HepG2 (cell line): ENCODE data around the gene RHBDD1. TPM values are rescaled to one million over a fixed set of nuclear protein-coding genes. Genes with fewer than 3 reads are reported as not detected.

Experiments used
- ATAC-seq: fragments of 200-7000 bp; cut with Tn5 transposase; 3 replicates; pipeline ENCODE4 v1.9.1; 2020; ENCODE audit warnings: mild to moderate bottlenecking, moderate library complexity
- BruUV-seq: library from RNA; stranded (reverse); fragments of 400-500 nt; replicated peaks from 2 replicates; lab custom pipeline; 2021; lab: Mats Ljungman, UMichigan
- CTCF ChIA-PET: fragments of 300-600 bp; formaldehyde crosslinking; extraction: SDS; loops from one replicate; lab custom pipeline; 2021; ENCODE audit warnings: low total read pairs, inconsistent platforms, low intra/inter-chr PET ratio; lab: Yijun Ruan, JAX
- POLR2A ChIA-PET: fragments of 350-600 bp; sonication (Branson Sonifier 250); formaldehyde crosslinking; loops from one replicate; lab custom pipeline; 2020; ENCODE audit warnings: antibody characterized with exemption, inconsistent platforms; lab: Yijun Ruan, JAX
- DNase-seq: peaks from one replicate; pipeline ENCODE4 v3.0.0-alpha.2; 2015; ENCODE audit warnings: low spot score
- FAIRE-seq: peaks from 3 replicates; lab custom pipeline; 2011; peaks lifted over from hg19 to GRCh38; lab: Jason Lieb, UNC
- H2AFZ ChIP-seq: one replicate; pipeline ENCODE4 v1.6.1; 2011; ENCODE audit warnings: low read length, inconsistent platforms
- H3K27ac ChIP-seq: fragments of 300-600 bp; 3 replicates; pipeline ENCODE4 v1.8.0; 2011; ENCODE audit warnings: mixed run types, mild to moderate bottlenecking, mixed read lengths, low read length, inconsistent platforms; ENCODE audit not compliant: insufficient read depth; ENCODE audit errors: extremely low read length
- H3K27me3 ChIP-seq, 2 experiments: fragments of 200-600 bp in 1 of 2; 2 replicates in 1 of 2; 3 replicates in 1 of 2; pipeline versions ENCODE4 v1.6.0 to v1.8.0; 2011; ENCODE audit warnings: low read length in 2 of 2, mild to moderate bottlenecking in 2 of 2, moderate library complexity in 2 of 2, inconsistent platforms in 1 of 2; ENCODE audit not compliant: insufficient read depth in 2 of 2, control insufficient read depth in 1 of 2
- H3K36me3 ChIP-seq, 2 experiments: fragments of 200-600 bp in 1 of 2; replicated peaks in 1 of 2; 2 replicates in 1 of 2; 3 replicates in 1 of 2; pipeline versions ENCODE4 v1.5.1 to v1.8.0; 2011; ENCODE audit warnings: low read length in 2 of 2, inconsistent platforms in 1 of 2; ENCODE audit not compliant: insufficient read depth in 2 of 2, control insufficient read depth in 1 of 2
- H3K4me1 ChIP-seq: 2 replicates; pipeline ENCODE4 v1.5.1; 2012; ENCODE audit warnings: low read length, inconsistent platforms; ENCODE audit not compliant: insufficient read depth
- H3K4me2 ChIP-seq: 2 replicates; pipeline ENCODE4 v1.6.0; 2011; ENCODE audit warnings: low read depth, low read length, inconsistent platforms
- H3K4me3 ChIP-seq, 3 experiments: fragments of 200-600 bp in 1 of 3; sonication (generic), shearing (Covaris generic) in 1 of 3; replicated peaks in 1 of 3; 2 replicates each; pipeline ENCODE4 v1.5.1; 2011 to 2016; ENCODE audit warnings: low read length in 3 of 3, inconsistent platforms in 2 of 3, low read depth in 2 of 3, mild to moderate bottlenecking in 2 of 3, control low read depth in 1 of 3, mixed read lengths in 1 of 3; ENCODE audit not compliant: insufficient read depth in 1 of 3
- H3K79me2 ChIP-seq: one replicate; pipeline ENCODE4 v1.6.1; 2011; ENCODE audit warnings: low read length, inconsistent platforms; ENCODE audit not compliant: insufficient read depth
- H3K9ac ChIP-seq: 2 replicates; pipeline ENCODE4 v1.6.0; 2011; ENCODE audit warnings: mild to moderate bottlenecking, low read depth, low read length, inconsistent platforms; ENCODE audit not compliant: insufficient read depth
- H3K9me3 ChIP-seq: 2 replicates; pipeline ENCODE4 v1.5.1; 2012; ENCODE audit warnings: mild to moderate bottlenecking, low read length
- H4K20me1 ChIP-seq: 2 replicates; pipeline ENCODE4 v1.6.0; 2011; ENCODE audit warnings: inconsistent platforms, mild to moderate bottlenecking, low read length, moderate library complexity; ENCODE audit not compliant: insufficient read depth
- BCL6 ChIP-seq: IDR thresholded peaks from 2 replicates; pipeline ENCODE4 v1.6.1; 2016; ENCODE audit warnings: missing genetic modification reagents, missing compliant biosample characterization
- FOXO1 ChIP-seq: sonication (generic); formaldehyde crosslinking; IDR thresholded peaks from 2 replicates; pipeline ENCODE4 v1.4.0; 2020; ENCODE audit warnings: missing genetic modification reagents
- KLF11 ChIP-seq: IDR thresholded peaks from 2 replicates; pipeline ENCODE4 v1.6.1; 2016; ENCODE audit warnings: missing compliant biosample characterization
- MXI1 ChIP-seq: IDR thresholded peaks from 3 replicates; pipeline ENCODE4 v1.6.1; 2012; ENCODE audit warnings: low read depth, low read length, inconsistent platforms, borderline replicate concordance
- NFYB ChIP-seq: sonication (generic); formaldehyde crosslinking; IDR thresholded peaks from 2 replicates; pipeline ENCODE4 v1.4.0; 2020; ENCODE audit warnings: missing genetic modification reagents
- RFX3 ChIP-seq: IDR thresholded peaks from 2 replicates; pipeline ENCODE4 v1.6.1; 2016; ENCODE audit warnings: missing biosample characterization, missing genetic modification reagents
- SRF ChIP-seq: IDR thresholded peaks from 2 replicates; pipeline ENCODE4 v1.6.1; 2011; ENCODE audit warnings: mild to moderate bottlenecking, low read depth, low read length, moderate library complexity
- ZNF317 ChIP-seq: sonication (generic); formaldehyde crosslinking; IDR thresholded peaks from 2 replicates; pipeline ENCODE4 v1.5.0; 2020; ENCODE audit warnings: mild to moderate bottlenecking, missing genetic modification reagents
- ZNF337 ChIP-seq: sonication (generic); formaldehyde crosslinking; IDR thresholded peaks from 2 replicates; pipeline ENCODE4 v1.5.1; 2020; ENCODE audit warnings: missing genetic modification reagents, low read depth, mild to moderate bottlenecking, borderline replicate concordance
- WGBS: methylation state at CpG from one replicate; pipeline ENCODE4 v1.1.6; 2017; ENCODE audit warnings: low lambda C conversion rate; 5-methylcytosine and 5-hydroxymethylcytosine counted together
- in situ Hi-C: cut with HindIII; loops from 2 replicates; pipeline ENCODE4 v1.10.0; 2017; ENCODE audit warnings: low pct_unique_long_range_greater_than_20kb; ENCODE audit not compliant: extremely low pct_ligation_motif_present
- intact Hi-C: fragments of 100-400 bp; cut with micrococcal nuclease; formaldehyde crosslinking; loops from one replicate; pipeline ENCODE4 v1.10.0; 2022; ENCODE audit not compliant: unreplicated experiment
- polyA plus RNA-seq, 8 experiments: library from polyadenylated mRNA; depleted of rRNA in 3 of 8; stranded (reverse) in 7 of 8; unstranded in 1 of 8; fragments of >200 nt; fragmentation: Illumina TruSeq in 4 of 8; extraction: Trizol in 4 of 8; gene quantifications; 2 replicates each; pipeline versions ENCODE4 v1.2.1 to v1.2.3, GENCODE V29; 2011 to 2016; ENCODE audit warnings: low read depth in 4 of 8, missing spikeins in 1 of 8, mixed read lengths in 1 of 8; ENCODE audit not compliant: insufficient read depth in 1 of 8
- total RNA-seq, 5 experiments: library from RNA; depleted of rRNA; stranded (reverse); fragments of >200 nt; fragmentation: Illumina TruSeq; extraction: Trizol; gene quantifications; 2 replicates each; pipeline ENCODE4 v1.2.3, GENCODE V29; 2016; ENCODE audit warnings: low read depth in 1 of 5
- TF ChIP-seq, protein P1 (sequence below): sonication (generic); formaldehyde crosslinking; conservative IDR thresholded peaks from 2 replicates; pipeline ENCODE4 v1.8.0; 2022; ENCODE audit warnings: missing genetic modification reagents
- TF ChIP-seq, protein P2 (sequence below): IDR thresholded peaks from 2 replicates; pipeline ENCODE4 v1.6.1; 2012; ENCODE audit warnings: low read depth, low read length, improper control_type of control experiment

The RHBDD1 gene
- total and polyA plus RNA-seq, 2 of the 13 experiments (the other 11 are each of a cell fraction or from before 2014, with no cell fraction given), result 8.2 to 9.5 TPM

- Histone ChIP-seq H3K4me1 (no peaks in the 10 kb centered on the region), H3K27ac (no peak overlapping the region), H3K4me2 (no peak overlapping the region), H3K79me2 (no peaks in the 10 kb centered on the region), H3K27me3 (no peaks in the 10 kb centered on the region), H2AFZ (no peak overlapping the region), H3K9ac (no peak overlapping the region), H3K4me3 (no peak overlapping the region), H4K20me1 (no peaks in the 10 kb centered on the region), H3K36me3 (no peaks in the 10 kb centered on the region), H3K9me3 (no peaks in the 10 kb centered on the region)
- ChIA-PET CTCF (no interaction called here), POLR2A (no interaction called here)
- intact Hi-C loops (no loop called here), in situ Hi-C loops (no loop called here)
- no peak for TF ChIP-seq FOXO1 (CRISPR knock-in tag)
- TF ChIP-seq ZNF337 (CRISPR knock-in tag), result no peak
- no peak for TF ChIP-seq ZNF317
- BruUV-seq, result no TSS peak
- FAIRE-seq, result no peak
- WGBS, result 65% methylated on average over 2 of the region's 2 CpGs
- DNase-seq, result no peak
- ATAC-seq, result no peak
Measured at GRCh38 chr2:226999661-227000060, 163.8 kb downstream of the RHBDD1 start.

DNA sequence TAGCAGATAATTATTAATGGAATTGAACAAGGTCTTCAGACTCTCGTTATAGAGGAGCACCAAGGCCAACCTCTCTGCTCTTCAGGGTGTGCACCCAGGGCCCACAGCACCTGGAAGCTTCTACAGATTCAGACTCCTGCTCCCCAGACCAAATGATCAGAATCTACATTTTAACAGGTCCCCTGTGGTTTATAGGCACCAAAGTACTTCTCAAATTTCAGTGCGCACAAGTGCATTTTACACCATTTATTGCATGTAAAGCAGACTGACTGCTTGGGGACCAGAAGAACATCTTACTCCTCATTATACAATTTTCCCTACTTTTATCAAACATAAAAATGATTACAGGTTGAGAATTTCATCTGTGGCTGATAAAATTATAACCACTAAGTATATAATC is 164.3 kb downstream of the RHBDD1 start:
- Histone ChIP-seq H3K36me3 (no peaks in the 10 kb centered on the region), H3K79me2 (no peaks in the 10 kb centered on the region), H3K27me3 (no peaks in the 10 kb centered on the region), H2AFZ (no peak overlapping the region)
- no peak for DNase-seq
- TF ChIP-seq MXI1 (no peak), RFX3 (CRISPR knock-in tag) (no peak), NFYB (CRISPR knock-in tag) (no peak), KLF11 (CRISPR knock-in tag) (no peak), SRF (no peak), BCL6 (no peak)
- TF ChIP-seq, protein P1, sequence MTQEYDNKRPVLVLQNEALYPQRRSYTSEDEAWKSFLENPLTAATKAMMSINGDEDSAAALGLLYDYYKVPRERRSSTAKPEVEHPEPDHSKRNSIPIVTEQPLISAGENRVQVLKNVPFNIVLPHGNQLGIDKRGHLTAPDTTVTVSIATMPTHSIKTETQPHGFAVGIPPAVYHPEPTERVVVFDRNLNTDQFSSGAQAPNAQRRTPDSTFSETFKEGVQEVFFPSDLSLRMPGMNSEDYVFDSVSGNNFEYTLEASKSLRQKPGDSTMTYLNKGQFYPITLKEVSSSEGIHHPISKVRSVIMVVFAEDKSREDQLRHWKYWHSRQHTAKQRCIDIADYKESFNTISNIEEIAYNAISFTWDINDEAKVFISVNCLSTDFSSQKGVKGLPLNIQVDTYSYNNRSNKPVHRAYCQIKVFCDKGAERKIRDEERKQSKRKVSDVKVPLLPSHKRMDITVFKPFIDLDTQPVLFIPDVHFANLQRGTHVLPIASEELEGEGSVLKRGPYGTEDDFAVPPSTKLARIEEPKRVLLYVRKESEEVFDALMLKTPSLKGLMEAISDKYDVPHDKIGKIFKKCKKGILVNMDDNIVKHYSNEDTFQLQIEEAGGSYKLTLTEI (CRISPR knock-in tag), result no peak
- TF ChIP-seq, protein P2, sequence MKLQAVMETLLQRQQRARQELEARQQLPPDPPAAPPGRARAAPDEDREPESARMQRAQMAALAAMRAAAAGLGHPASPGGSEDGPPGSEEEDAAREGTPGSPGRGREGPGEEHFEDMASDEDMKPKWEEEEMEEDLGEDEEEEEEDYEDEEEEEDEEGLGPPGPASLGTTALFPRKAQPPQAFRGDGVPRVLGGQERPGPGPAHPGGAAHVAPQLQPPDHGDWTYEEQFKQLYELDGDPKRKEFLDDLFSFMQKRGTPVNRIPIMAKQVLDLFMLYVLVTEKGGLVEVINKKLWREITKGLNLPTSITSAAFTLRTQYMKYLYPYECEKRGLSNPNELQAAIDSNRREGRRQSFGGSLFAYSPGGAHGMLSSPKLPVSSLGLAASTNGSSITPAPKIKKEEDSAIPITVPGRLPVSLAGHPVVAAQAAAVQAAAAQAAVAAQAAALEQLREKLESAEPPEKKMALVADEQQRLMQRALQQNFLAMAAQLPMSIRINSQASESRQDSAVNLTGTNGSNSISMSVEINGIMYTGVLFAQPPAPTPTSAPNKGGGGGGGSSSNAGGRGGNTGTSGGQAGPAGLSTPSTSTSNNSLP, result no peak
- TF ChIP-seq, all 625 proteins: peak for 0
- Histone ChIP-seq H3K27ac (no peak overlapping the region), H3K4me1 (no peaks in the 10 kb centered on the region), H3K9me3 (no peaks in the 10 kb centered on the region), H3K9ac (no peak overlapping the region), H4K20me1 (no peaks in the 10 kb centered on the region), H3K4me2 (no peak overlapping the region), H3K4me3 (no peak overlapping the region)
- CTCF ChIA-PET, result no interaction called here
- 91% methylated on average over 2 of the region's 2 CpGs for WGBS
- intact Hi-C loops (no loop called here), in situ Hi-C loops (no loop called here)
- ATAC-seq, result no peak
- BruUV-seq, result no TSS peak
- POLR2A ChIA-PET, result no interaction called here
- no peak for FAIRE-seq
